ENCODE data around the gene PIK3CB.

PIK3CB gene

DNA sequence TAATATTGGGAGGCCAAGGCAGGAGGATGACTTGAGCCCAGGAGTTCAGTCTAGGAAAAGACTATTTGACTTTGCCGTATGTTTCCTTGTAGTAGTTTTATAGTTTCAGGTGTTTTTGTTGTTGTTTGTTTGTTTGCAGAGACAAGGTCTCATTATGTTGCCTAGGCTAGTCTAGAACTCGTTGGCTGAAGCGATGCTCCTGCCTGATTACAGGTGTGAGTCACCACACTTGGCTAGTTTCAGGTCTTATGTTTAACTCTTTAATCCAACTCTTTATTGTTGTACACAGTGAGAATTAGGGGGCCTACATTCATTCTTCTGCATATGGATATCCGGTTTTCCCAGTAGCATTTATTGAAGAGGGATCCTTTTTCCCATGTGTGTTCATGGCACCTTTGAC is 194.2 kb downstream of the PIK3CB start:
- ChIA-PET CTCF (no interaction called here), POLR2A (ENCODE audit: low non-redundant PET) (no interaction called here)
- TF ChIP-seq, protein P1, sequence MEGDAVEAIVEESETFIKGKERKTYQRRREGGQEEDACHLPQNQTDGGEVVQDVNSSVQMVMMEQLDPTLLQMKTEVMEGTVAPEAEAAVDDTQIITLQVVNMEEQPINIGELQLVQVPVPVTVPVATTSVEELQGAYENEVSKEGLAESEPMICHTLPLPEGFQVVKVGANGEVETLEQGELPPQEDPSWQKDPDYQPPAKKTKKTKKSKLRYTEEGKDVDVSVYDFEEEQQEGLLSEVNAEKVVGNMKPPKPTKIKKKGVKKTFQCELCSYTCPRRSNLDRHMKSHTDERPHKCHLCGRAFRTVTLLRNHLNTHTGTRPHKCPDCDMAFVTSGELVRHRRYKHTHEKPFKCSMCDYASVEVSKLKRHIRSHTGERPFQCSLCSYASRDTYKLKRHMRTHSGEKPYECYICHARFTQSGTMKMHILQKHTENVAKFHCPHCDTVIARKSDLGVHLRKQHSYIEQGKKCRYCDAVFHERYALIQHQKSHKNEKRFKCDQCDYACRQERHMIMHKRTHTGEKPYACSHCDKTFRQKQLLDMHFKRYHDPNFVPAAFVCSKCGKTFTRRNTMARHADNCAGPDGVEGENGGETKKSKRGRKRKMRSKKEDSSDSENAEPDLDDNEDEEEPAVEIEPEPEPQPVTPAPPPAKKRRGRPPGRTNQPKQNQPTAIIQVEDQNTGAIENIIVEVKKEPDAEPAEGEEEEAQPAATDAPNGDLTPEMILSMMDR (conservative IDR thresholded peaks at IDR 0.05; ENCODE audit: low read depth) = no peak
- DNase-seq (ENCODE audit: low spot score) = no peak
- H3K27ac ChIP-seq = no peak overlapping the region

DNA sequence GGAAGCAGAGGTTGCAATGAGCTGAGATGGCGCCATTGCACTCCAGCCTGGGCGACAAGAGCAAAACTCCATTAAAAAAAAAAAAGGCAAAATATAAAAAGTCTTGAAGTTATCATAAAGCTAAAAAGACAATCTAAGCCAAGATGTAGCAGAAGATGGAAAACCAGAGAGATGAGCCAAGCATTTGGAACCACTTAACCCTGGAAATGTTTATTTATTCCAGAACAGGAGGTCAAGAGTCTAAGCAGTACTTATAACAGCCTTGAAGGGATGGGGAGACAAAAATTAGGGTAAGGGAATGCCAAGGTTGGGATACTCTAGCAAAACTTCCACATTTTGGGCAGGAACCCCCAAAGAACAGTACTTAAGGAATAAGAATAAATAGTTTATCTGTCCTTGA is 196.1 kb downstream of the PIK3CB start:
- POLR2A ChIA-PET (ENCODE audit: low non-redundant PET) = no interaction called here
- DNase-seq (ENCODE audit: low spot score) = no peak
- CTCF ChIA-PET = no interaction called here
- TF ChIP-seq, protein P1 (conservative IDR thresholded peaks at IDR 0.05; ENCODE audit: low read depth) = no peak
- H3K27ac ChIP-seq = no peak overlapping the region

DNA sequence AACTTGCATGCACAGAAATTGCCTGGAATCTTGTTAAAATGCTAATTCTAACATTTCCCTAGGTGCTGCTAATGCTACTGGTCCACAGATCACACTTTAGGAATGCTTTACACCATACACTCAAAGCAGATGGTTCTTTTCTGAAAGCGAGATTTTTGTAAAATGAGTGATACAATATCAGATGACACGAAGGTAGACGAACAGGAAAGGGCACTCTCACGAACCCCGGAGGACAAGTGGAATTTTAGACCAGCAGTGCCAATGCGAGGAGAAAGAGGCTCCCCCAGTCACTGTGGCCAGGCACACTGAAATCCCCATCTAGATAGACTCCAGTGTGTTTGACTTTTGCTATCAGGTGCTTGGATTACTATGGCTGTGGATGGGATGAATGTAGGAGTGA is 205.2 kb downstream of the PIK3CB start:
- TF ChIP-seq, protein P1 (conservative IDR thresholded peaks at IDR 0.05; ENCODE audit: low read depth) = no peak
- ChIA-PET POLR2A (ENCODE audit: low non-redundant PET) (no interaction called here), CTCF (interaction anchor here (0.6 to 1.0 kb wide), 2 partner anchors 275 to 294 kb away, joined by 3 read pairs; no protein-coding TSS in a partner anchor)
- no peak overlapping the region for H3K27ac ChIP-seq
- DNase-seq (ENCODE audit: low spot score) = no peak

DNA sequence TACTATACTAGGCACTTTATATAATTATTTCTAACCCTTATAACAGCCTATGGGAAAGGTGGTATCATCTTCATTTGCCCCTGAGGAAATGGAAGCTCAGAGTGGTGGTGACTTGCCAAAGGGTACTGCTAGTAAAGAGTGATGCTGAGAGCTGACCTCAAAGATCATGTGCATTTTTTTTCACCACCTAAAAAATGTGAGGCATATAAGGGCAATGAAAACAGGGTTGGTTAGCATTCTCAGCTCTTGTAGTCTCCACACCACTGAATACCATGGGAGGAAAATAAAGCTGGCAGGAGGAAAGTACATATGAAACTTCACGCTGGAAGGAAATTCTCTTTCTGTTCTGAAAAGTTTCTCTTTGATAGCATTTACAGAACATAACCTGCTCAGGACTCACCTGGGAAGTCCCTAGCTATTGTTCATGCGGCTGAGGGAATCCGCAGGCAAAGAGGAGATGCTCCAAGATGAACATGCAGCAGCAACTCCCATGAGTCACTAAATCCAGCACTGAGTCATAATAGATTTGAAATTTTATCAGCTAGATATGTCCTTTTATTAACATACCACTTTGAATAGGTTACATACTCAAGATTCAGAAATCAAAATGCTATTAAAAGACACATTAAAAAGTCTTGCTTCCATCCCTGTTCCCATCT is 208.9 kb downstream of the PIK3CB start:
- no peak overlapping the region for H3K27ac ChIP-seq
- TF ChIP-seq, protein P1 (conservative IDR thresholded peaks at IDR 0.05; ENCODE audit: low read depth) = no peak
- ChIA-PET CTCF (interaction anchor here (0.6 to 1.6 kb wide), 3 partner anchors 279 to 298 kb away, joined by 4 to 8 read pairs (median 6); no protein-coding TSS in a partner anchor), POLR2A (ENCODE audit: low non-redundant PET) (interaction anchor here (0.7 kb wide), 1 partner anchor 31 kb away, joined by 3 read pairs; no protein-coding TSS in a partner anchor)
- DNase-seq (ENCODE audit: low spot score) = peak; percentile 74

DNA sequence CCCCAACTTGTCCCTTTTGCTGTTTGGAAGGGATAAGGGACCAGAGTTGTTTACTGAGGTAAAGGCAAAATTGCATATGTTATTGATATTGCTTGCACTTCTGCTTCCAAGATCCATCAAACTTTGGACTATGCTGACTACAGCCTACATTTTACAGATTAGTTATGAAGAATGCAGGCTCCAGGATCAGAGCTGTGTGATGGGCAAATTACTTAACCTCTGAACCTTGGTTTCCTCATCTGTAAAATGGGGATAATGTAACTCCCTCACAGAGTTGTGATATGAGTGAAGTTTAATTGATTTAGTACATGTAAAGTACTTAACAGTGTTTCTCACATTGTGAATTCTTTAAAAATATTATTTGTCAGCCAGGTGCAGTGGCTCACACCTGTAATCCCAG is 210.2 kb downstream of the PIK3CB start:
- ChIA-PET POLR2A (ENCODE audit: low non-redundant PET) (no interaction called here), CTCF (interaction anchor here (0.9 kb wide), 1 partner anchor 19 kb away, joined by 3 read pairs; no protein-coding TSS in a partner anchor)
- TF ChIP-seq, protein P1 (conservative IDR thresholded peaks at IDR 0.05; ENCODE audit: low read depth) = no peak
- no peak for DNase-seq (ENCODE audit: low spot score)
- no peak overlapping the region for H3K27ac ChIP-seq

DNA sequence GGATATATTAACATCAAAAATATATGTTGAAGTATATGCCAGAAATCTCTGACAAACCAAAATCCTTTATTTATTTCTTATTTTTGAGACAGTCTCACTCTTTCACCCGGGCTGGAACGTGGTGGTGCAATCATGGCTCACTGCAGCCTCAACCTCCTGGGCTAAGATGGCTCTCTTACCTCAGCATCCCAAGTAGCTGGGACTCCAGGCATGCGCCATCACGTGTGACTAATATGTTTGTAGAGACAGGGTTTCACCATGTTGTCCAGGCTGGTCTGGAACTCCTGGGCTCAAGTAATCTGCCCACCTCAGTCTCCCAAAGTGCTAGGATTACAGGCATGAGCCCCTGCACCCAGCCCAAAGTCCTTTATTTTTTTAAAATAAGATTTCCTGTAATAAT is 214.3 kb downstream of the PIK3CB start:
- TF ChIP-seq, protein P1 (conservative IDR thresholded peaks at IDR 0.05; ENCODE audit: low read depth) = no peak
- H3K27ac ChIP-seq = no peak overlapping the region
- ChIA-PET CTCF (no interaction called here), POLR2A (ENCODE audit: low non-redundant PET) (no interaction called here)
- no peak for DNase-seq (ENCODE audit: low spot score)

Data from RWPE1 (cell line).